Activated CD4-positive, alpha-beta T cell treated with anti-CD3 and anti-CD28 coated beads for 1 hour (primary cell): ENCODE results near the gene RNF220.
A peak's percentile ranks its signal among the peaks of the same experiment; 100 is the strongest.

Experiments
- DNase-seq: peaks from one replicate; pipeline ENCODE4 v3.0.0-alpha.2; 2020

Gene RNF220

DNA sequence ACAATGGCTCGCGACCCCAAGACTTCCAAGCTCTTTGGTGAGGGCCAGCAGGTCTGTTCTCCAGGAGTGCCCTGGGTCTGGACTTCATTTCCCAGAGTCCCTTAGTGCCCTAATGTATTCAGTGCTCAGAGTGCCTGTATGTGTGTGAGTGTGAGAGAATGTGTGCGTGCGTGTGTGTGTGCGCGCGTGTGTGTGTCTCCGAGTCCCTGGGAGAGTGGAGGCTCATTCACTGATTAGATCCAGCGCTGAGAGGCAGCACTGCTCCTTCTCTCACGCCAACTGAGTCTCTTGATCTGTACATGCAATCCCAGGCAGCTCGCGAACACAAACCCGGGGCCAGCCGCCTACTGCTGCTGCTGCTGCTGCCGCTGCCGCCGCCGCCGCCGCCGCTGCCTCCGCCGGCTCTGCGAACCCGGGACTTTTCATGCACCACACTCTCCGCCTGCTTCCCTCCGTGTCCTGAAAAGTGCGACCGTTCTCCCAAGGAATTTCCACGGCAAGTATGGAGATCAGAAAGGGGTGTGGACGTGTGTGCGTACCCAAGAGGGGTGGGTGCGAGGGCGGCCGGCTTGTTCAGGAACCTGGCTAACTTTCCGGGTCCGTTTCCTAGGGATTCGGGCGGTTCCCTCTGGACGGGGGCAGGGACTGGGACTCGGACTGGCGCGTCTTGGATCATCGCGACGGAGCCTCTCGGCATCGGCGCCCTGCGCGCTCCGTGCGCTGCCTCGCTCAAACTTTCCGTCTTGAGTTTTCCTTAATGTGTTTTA lies at the start of gene RNF220:
Gene RNF220, plus strand, starts transcription at position 225 of the 767 bp plus-strand sequence.
- DNase-seq: peak; percentile 13

DNA sequence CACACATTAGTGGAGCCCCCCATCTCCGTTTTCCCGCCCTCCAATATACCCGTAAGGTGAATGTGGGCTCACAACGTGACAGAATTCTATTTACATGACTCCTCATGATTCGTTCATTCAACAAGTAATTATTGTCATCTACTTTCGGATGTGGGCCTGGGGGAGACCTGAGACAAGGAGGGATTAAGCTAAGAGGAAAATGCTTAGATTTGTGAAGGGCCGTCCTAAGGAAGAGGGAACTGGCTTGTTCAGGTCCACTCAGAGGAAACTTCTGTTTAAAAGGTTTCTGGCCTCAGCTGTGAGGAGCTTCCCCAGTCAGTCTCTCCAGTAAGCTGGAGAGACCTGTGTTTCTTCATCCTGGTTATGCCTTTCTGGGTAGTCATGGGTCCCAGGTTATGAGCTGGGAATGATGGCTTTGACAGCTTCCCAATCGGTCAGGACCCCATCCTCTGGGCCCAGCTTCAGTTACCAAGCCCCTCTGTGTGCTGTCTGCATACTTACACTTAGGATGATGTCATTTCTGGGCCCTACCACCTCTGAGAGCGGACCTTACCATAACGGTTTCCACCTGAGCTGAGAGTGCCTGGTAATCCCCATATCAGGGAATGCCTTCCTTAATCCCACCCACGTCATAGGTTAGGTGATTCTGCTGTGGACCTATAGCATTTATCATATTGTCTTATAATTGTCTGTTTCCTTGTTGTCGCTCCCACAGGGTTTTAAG lies 49.3 kb upstream of the RNF220 start:
- DNase-seq: no peak

DNA sequence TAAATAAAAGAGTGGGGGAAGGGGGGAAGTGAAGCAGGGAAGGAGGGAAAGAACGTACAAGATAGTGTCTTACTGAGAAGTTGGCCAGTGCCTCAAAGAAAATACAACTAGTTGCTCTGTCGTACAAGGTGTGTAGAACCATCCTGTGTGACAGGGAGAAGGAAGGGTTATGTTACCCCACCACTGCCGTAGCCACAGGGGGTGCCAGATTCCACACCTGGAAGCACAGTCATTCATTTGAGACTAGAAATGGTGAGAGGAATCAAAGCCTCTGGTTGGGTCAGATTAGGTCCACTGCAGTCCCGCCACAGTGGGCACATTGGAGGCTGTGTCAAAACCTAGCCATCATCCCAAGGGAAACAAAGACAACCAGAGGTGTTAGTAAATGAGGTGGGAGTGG lies 47.3 kb upstream of the RNF220 start:
- DNase-seq: no peak

DNA sequence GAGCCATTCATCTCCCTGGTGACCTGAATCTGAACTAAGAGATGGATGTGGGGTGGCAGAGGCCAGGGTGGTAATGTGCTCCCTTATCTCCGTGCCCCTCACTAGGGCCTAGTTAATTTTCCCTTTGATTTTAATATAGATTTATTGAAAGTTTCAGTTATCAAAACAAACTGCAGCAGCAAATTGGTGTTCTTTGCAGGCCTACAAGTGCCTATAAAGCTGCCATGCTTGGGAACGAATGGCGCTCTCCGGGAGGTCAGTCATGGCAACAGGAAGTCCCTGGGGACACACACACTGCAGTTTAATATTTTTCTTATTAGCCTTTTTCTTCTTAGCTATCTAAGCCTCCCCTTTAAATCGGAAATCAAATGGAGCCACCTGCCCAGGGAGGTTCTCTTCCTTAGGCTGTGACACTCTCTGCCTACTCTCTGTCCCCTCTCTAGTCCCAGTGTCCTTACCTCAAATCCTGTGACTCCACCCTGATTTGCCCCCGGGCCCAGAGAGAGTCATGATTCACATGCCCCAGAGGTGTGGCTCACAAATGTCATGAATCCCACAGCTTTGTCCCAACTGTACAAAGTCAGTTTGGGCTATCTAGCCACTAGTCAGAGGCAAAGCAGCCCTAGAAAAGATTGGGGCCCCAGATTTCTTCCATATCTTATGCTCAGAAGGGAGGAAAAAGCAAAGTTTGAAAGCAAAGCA lies 45.7 kb upstream of the RNF220 start:
- DNase-seq: no peak

DNA sequence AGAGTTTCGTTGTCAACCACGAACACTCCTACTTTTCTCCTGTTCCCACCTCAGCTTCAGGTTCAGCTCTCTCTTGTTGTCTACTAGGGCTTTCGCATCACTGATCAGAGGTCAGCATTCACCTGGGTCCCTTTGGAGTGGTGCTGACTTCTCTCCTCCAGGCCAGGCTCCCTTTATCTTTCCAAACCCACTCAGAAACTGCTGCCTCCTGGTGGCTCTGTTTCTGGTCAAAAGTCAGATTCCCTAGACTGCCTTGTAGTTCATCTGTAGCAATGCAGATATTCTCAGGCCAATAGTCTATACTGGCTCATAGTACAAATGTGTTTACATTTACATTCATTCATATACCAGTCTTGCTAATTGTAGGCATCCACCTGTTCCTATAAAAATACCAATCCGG lies 43.6 kb upstream of the RNF220 start:
- DNase-seq: no peak

DNA sequence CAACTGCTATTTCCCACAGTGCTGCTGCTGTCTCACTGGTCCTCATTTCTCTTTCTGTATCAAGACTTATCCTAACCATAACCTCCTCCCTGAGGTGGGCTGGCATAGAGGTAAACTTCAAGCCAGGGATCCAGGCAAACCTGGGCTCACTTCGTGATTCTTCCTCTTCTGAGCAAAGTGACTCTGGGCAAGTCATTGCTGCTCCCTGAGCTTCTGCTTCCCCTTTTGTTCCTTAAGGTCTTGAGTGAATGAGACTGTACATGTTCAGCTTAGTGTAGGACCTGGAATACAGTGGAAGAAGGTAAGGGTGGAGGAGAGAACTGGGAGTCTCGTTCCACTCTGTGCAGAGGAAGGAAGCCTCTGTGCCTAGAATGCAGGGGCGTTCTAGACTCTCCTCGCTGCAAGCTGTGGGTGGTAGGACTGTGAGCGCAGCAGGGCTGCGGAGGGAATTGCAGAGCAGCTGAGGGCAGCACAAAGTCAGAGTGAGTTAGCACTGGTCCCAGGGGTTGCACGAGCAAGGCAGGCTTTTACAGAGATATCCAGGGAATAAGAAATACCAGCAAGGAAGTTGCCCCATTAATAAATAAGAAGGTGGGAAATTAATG lies 38.6 kb upstream of the RNF220 start:
- DNase-seq: no peak

DNA sequence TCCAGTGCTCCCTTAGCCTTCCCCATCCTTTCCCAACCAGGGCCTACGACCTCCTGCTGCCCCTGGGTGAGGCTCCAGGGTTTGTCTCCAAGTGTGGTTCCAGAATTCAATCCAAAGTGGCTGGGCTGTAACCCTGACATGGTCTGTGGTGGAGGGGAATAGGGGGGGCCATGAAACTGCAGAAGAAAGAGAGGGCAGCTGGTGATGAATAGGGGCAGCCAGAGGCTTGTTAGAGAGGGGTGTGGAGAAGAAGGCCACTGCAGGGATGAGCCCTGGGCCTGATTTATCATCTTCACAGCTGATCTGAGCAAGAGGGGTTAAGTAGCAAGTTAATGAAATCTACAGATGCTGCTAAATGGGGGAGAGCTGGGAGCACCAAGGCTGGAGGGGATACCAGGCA lies 37.1 kb upstream of the RNF220 start:
- DNase-seq: no peak

DNA sequence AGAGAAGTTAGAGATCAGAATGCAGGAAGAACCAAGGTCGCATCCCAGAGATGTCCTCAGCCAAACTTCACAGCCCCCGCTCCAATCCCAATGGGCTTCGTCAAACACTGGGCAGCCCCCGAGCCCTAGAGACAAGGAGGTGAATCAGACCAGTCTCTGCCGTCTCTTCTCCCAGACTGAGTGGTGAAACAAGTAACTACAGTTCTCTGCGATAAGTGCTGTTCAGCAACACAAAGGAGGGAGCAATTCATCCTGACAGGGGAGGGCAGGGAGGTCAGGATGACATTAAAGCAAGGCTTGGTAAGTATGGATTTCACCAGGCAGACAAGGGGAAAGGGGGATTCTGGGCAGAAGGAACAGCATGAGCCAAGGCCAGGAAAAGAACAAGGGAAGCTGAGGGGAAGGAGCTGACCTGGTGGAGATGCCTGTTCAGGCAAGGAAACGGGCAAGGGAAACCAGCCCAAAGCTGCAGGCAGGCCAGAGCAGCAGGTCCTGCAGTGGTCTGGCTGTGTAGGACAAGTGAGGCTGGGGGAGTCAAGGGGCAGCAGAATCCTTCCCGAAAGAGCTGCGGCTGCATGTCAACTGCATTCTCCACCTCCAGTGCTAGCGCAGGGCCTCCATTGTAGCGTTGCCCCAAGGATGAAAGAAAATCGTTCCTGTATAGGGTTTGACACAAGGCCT lies 36.4 kb upstream of the RNF220 start:
- DNase-seq: no peak

DNA sequence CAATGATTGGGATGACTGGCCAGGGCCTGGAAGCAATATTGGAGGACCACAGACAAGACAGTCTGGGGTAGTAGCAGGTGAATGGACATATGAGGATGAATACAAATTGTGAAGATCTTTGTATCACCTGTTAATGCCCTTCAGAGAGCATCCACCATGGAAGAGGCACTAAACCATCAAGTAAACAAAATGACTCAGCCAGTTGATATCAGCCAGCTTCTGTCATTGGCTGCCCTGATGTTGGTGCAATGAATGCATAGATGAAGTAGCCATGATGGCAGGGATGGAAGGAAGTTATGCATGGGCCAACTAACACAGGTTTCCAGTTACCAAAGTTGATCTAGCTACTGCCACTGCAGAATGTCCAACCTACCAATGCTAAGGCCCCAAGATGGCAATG lies 33.8 kb upstream of the RNF220 start:
- DNase-seq: no peak

DNA sequence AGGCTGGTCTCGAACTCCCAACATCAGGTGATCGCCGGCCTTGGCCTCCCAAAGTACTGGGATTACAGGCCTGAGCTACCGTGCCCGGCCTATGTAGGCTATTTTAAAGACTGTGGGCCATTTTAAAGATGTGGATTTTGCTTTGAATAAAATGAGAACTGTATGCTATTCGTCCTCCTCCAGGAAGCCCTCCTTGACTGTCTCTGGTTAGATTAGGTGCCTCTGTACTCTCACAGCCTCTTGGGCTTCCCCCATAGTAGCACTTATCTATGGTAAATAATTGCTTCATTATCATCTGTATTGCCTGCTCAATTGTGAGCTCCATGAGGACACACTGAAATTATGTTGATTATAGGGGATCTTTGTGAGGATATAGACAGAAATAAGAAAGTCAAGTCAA lies 29.5 kb upstream of the RNF220 start:
- DNase-seq: no peak

DNA sequence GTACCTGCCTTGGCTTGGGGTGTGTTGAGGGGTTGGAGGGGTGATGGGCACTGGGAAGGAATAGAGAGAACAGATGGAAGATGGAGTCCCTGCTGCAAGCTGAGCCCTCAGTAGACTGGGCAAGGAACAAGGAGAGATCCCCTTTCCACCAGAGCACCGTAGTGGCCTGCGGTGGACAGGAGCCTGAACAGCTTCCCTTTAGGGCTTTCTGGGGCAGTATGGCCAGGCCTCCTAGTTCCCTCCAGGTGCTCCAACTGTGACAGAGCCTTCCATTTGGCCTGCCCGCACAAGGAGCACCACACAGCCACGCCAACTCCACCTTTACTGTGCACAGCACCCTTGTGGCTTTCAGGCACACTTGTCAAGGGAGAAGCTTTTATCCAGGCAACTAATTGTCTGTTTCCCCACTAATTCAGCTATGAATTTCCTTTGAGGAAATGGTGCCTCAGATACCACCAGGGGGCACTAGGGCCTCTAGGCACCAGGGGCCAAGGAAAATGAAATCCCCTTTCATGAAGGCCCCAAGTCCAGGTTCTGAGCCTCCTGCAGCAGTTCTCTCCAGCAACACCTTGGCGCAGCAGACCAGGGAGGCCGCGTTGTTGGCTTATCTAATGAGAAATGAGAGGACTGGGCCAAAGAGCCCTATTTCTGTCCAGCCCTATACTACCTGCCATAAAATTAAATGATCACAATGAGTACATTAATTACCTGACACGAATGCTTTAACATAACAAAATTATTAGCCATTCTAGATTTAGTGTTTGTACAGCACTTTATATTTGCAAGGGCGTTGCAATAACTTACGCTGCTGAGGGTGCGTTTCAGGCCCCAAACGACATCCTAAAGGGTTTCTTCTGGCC lies 26.9 kb upstream of the RNF220 start:
- DNase-seq: peak; percentile 19

DNA sequence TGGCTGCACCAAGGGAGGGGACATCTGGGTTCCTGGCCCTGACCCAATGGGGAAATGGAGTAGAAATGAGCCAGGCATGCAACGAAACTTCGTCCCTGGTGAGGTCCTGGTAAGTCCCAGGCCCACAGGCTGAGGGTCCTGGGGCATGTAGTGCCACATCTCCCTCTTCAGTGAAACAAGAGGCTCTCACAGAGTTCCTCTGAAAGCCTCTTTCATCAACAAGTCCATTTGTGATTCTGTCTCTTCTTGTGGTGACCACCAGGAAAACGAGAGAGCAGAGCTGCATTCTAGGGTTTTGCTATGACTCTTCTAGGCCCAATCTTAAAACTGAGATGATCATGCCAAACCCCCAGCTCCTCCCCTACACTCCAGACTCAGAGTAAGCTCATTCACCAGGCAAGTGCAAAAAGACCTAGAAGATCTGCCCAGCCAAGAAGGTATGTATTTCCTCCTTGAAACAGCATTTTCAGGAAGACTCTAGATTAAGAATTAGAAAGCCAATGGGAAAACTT lies 24.3 kb upstream of the RNF220 start:
- DNase-seq: no peak

DNA sequence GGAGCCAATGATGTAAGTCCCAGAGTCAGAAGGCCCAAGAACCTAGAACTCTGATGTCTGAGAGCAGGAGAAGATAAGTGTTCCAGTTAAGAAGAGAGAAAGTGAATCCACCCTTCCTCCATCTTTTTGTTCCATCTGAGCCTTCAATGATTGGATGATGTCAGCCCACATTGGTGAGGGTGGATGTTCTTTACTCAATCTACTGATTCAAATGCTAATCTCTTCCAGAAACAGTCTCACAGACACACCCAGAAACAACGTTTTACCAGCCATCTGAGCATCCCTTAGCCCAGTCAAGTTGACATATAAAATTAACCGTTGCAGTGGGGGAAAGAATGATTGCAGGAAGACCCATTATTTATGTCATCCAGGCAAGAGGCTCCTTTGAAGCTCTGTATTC lies 16.5 kb upstream of the RNF220 start:
- no peak for DNase-seq

DNA sequence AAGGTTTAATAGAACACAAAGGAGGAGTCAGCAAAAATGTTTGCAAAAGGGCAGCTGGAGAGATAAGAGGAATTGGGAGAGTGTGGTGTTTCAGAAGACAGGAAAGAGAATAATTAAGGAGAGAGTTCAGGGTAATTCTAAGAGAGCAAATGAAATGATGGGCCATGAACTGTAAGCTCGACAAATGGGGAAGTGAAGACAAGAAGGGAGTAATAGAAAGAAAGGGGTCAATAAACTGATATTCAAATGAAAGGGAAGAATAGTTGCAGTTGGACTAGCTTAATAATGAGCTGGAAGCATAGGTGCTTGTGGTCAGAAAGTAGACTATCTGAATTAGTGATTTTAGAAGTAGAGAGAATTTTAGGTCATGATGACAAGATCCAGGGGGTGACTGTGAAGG lies 15.6 kb upstream of the RNF220 start:
- DNase-seq: no peak

DNA sequence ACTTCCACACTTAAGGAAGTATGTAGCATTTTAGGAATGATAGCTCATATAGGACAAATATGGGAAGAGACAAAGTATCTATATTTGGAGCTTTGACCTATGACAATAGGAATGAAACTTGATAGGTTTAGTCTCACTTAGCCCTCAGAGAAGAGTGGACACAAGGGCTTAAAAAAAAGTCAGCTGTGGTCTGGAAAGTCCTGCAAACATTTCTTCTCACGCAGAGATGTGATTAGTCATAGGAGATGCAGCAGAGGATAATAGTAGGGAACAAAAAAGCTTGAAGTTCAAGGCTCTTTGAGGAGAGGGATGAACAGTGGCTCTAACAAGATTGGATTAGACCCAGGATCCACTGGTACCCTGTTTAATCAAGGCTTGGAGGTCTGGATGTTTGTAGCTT lies 14.8 kb upstream of the RNF220 start:
- DNase-seq: no peak

DNA sequence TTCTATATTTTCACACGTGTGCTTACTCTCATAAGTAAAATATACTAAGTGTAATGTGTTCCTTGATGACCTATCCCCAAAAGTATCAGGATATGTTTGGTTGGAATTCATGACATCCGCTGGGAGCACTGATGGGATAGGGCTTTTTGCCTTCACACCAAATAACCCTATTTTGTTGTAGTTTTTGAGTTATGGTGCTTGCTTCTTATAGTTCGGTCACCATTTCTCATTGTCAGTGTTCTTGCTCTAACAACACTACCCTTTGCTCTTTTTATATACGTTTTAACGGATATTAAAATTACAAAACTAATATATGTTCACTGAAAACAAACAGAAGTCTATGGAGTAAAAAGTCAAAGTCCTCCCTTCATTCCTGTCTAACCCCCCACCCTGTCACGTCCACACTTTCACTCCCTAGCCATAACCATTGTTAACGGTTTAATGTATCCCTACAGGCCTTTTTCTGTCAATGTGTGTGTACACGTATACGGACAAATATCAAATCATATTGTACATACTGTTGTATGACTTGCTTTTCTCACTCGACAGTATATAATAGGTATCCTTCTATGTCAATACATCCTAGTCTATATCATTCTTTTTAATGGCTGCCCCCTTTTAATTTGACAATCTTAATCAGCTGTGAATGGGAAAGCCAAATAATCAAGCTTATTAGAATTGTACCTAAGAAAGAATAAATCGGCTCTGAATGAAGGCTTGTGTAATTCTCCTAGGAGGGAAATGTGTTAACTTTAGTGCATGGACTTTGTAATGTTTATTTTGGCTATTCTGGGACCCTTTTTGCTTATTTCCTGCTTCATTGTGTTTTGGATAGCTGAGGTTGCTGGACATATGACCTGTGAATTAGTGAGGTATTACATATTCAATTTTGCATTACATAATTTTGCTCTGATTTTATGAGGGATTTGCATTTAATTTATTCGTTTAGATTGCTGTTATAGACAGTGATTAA lies 3.5 kb upstream of the RNF220 start:
- no peak for DNase-seq

DNA sequence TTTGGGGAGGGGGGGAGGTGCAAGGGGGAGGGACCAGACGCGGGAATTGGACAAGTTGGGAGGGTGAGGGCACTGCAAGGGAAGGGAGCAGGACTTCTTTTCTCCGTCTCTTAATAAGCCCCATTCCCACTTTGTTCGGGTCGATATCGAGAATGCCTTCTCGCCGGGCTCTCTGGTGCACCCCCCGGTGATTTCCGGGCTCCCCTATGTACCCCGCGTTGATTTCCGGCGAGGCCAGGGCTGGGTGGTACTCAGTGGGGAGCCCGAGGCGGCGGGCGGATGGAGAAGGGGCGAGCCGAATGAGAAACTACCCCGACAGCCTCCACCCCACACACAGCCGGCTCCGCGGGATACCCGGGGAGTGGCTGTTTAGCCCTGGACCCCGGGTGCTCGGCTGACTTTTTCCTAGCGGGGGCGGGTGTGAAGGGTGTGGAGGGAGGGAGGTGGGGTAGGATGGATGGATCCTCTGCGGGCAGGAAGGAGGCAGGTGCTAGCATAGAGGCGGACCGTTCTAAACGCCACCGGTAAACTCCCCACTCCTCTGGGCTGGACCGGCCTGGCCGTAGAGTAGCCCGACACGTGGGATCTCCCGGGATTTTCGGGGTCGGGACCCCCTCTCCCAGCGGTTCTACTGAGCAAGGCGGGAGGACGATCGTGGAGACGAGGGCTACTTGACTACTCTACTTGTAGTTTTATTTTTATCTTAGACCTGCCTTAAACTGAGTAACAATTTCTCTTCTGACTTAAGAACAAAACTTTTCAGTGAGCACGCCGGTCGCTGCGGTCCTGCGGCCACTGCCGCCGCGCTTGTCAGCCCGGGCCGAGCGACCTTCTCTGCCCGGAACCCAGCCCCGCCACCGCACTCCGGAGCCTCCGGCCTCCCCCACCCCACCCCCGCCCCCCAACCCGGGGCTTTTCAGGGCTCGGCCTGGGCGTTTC lies 1.0 kb downstream of the RNF220 start:
- DNase-seq: peak; percentile 9

DNA sequence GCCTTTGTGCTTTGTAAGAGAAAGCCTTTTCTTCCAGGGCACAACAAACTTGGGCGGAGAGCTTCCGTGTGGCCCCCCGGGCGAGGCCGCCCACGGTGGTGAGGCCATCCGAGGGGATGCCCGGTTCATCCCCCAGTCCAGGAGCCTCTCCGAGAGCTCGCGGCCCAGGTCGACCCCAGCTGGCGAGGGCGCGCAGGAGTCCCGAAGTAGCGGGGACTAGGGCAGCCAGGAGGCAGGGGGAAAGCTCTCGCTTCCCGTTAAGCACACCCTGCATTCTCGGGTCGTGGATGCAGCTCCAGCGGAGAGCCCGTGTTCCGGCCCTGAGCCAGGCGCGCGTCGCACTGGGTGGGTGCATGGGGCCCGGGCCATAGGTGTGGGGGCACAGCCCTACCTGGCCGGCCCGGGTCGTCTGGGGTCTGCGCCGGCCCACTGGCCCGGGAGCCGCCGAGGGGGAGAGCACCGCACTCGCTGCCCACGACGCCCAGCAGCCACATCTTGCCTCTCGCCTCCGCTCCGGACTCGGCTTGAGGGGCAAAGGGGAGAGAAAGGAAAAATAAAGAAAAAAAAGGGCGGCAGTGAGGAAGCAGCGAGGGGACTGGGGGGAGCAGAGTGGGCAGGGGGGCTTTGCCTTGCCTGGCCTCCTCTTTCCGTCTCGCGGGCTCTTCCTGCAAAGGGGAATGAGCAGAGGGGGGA lies 1.8 kb downstream of the RNF220 start:
- DNase-seq: peak; percentile 9
